ENCODE measurements around the gene OTOS.
A peak's percentile ranks its signal among the peaks of the same experiment; 100 is the strongest.

Gene OTOS

GRCh38 chr2:240149943-240150784 is 9.7 kb upstream of the OTOS start:
- DNase-seq: no peak

DNA sequence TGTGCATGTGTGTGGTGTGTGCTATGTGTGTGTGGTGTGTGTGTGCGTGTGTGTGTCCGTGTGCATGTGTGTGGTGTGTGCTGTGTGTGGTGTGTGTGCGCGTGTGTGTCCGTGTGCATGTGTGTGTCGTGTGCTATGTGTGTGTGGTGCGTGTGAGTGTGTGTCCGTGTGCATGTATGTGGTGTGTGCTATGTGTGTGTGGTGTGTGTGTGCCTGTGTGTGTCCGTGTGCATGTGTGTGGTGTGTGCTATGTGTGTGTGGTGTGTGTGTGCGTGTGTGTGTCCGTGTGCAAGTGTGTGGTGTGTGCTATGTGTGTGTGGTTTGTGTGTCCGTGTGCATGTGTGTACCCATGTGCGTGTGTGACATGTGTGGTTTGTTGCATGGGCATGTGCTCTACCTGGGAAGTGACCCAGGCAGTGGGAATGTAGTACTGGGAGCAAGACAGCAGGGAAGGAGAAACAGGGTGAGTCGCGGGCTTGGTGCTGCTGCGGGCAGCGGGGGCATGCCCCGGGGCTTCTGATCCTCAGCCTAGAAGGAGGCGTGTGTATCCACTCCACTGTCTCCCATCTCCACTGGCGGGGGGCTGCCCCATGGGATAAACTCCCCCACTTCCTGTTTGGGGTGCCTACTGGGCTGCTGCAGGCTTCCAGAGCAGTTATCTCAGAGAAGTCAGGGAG is 7.6 kb upstream of the OTOS start:
- DNase-seq: no peak

GRCh38 chr2:240147382-240147781 is 6.9 kb upstream of the OTOS start:
- DNase-seq: no peak

DNA sequence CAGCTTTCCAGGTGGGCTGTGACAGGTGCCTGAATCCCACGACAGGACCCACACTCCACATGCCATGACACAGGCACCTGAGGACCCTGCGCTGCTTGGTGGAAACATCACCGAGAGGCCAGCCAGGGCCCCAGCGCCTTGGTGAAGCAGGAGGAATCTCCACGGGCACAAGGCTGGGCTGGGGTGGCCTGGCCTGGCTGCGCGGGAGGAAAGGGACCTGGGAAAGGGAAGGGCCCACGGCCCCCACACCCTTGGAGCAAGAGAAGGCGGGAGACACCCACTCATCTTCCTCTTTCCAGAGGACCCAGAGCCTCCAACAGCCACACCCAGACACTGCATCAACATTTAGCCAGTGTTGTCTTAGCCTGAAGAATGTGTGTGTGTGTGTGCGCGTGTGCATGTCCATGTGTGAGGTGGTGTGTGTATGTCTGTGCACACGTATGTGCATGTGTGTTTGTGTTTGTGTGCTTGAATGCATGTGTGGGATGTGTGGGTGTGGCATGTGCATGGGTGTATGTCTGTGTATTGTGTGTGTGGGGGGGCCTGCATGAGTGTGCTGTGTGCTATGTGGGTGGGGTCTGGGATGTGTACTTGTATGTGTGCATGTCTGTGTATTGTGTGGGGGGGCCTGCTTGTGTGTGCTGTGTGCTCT is 6.3 kb upstream of the OTOS start:
- DNase-seq: no peak

DNA sequence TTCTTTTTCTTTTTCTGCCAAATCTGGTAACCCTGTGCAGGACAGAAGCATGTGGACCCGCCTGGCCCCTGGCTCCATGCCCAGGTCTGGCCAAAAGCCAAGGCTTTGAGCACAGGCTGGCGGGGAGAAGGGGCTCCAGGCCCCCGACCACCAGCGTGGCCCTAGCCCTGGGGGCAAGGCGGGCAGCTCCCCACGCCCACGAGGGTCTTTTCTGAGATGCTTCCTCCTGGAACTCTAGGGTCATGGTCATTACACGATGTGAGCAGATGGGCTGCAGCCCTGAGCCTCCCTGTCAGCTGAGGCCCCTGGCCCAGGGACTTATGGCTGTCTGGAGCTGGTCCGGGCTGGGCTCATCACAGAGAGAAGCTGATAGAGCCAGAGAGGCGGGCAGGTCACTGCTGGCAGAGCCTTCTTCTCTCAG is 5.7 kb upstream of the OTOS start:
- DNase-seq: no peak

DNA sequence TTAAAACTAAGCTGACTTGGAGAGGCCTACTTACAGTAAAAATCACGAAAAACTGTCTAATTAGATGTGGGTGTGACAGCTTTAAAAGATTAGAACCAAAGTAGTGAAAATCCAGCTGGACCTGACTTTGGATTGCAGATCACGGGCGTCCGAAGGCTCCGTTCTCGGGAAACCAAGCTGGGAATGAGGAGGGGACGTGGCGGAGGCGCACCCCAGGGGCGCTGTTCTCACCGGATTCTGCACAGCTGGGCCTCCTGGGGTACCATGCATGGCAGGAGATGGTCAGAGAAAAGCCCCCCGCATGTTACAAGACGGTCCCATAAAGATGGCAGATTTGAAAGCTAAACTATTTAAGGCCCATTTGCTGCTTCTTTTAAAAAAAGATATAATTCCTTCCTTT is 5.0 kb upstream of the OTOS start:
- DNase-seq: no peak

DNA sequence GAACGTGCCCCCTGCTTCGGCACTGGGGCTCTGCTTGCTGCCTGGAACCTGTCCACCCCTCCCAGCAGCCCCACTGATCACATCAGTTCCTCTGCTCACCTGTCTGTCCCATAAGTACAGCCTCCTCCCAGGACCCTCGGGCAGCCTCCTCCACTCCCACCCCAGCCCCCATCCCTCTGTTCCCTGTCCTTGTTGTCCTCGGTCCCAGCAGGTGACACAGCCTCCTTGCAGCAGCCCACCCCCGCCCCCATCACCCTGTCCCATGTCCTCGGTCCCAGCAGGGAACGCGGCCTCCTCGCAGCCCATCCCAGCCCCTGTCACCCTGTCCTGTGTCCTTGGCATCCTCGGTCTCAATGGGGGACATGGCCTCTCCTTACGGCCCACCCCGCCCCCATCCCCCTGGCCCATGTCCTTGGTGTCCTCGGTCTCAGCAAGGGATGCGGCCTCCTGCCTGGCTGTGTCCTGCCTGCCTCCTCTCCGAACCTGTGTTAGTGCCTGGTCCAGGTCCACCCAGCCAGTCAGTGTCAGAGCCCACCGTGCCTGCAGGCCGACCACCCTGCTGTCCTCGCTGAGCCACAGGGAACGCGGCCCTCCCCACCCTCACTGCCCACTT is 4.3 kb upstream of the OTOS start:
- DNase-seq: no peak

DNA sequence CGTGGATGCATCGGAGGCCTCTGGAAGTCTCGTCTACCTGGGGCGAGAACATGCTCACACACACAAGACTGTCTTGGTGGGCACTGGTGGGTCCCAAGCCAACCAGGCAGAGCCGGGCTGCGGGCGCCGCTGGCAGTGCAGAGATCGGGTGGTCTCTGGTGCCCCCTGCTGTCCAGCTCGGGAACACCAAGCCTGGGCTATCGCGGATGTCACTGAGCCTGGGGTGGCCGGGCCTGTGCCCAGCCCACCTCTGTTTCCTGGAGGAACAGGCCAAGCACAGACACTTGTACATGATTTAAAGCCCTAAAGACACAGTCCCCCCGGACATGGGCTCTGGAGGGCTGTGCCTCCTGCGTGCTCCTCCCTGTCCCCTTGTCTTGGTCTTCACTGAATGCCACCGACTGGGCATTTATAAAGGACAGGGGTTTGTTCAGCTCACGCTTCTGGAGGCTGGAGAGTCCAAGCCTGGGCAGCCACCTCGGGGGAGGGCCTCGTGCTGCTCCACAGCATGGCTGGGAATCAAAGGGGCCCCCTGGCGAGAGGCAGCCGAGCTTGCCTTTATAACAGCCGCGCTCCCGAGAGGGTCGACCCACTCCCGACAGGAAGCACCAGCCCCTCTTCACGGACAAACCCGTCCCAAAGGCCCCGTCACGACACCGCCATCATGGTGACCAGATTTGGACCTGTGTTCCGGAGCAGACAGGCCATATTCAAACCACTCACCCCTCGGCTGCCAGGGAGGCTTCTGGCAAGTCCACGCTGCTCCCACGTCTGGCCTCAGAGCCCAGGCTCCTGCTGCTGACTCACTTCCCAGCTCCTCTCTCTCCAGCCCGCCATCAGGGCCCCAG is 3.6 kb upstream of the OTOS start:
- DNase-seq: peak; percentile 83

DNA sequence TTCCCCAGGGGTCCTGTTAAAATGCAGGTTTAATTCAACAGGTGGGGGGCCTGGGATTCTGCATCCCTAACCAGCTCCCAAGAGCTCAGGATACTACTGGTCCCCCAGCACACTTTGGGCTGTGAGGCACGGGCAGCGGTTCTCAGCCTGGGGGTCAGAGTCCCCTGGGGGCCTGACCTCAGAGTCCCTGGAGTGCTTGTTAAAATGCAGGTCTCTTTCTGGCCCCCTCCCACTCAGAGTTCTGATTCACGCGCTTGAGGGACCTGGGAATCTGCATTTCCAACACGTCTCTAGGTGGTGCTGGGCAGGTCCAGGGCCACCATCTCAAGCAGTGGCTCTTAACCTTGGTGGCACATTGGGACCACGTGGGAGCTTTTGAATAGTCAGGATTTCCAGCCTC is 2.8 kb upstream of the OTOS start:
- DNase-seq: no peak

DNA sequence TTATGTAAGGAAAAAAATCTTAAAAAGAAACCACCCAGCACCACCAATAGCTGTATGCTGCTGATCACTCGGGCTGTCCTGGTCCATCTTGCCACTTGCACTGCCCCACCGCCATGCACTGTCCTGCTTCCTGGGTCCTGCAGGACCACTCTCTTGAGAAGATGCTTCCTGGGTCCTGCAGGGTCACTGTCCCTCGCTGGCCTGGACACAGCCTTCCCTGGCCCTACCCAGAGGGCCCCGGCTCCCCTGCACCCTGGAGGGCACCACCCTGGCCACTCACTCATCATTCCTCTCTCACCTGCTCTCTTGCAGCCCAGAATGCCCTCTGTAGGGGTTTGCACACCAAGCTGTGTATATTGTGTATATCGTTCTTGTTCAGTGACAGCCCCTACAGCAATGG is 2.4 kb upstream of the OTOS start:
- DNase-seq: no peak

DNA sequence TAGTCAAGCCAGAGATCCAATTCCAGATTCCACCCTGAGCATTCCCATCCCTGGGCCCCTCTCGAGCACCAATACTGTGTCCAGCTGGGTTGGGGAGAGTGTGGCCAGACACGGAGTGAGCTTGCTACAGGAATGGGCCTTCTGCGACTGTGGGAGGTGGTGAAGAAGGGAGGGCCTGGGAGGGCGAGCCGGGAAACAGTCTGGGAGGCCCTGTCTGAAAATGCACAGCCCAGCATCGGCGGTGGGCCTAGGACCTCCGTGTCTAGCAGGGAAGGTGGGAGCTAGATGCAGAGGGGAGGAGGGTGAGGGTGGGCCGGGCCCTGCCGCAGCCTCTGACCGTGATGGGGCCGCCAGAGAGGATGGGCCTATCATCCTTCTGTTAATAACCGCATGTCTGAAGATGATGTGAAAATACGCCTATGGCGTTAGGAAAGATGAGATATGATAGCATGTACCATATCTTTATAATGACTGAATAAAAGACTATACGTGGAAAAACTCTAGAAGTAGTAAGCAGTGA is 1.9 kb upstream of the OTOS start:
- no peak for DNase-seq

DNA sequence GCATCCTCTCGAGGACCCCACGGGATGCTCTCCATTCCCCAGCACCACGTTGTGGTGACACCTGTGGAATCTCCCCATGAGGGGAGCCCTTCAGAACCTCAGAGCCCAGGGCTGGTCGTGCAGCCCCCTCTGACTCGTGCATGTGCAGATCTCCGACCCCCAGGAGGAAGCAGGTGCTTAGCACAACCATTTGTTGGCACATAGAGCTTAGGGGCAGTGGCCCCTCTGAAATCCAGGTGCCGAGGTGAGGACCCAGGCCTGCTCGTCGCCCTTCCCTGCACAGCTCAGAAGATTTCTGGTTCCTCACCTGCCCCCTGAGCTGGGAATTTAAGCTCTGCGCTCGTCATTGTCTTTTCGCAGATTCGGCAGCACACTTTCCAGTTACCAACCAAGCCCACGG is 1.3 kb upstream of the OTOS start:
- no peak for DNase-seq

- no peak for DNase-seq
Measured at GRCh38 chr2:240140920-240141319, 462 bp upstream of the OTOS start.

GRCh38 chr2:240139666-240140393 is 628 bp downstream of the OTOS start:
- DNase-seq: no peak

DNA sequence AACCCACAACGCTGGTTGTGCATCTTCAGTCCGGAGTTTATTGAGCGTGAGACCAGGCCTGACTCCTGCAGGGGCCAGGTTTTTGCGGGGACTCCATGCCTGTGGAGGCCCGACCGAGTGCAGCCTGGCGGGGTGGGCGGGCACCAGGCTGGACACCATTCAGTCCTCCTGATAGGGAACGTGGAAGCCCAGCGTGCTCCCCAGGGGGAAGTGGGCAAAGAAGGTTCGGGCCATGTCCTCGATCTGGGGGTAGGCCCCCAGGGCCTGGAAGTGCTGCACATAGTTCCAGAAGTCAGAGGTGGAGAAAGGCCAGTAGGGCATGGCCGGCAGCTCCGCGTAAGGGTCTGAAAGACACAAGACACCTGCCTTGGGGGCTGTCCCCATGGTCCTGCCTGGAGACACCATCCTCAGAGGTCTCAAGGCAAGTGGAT is 1.4 kb downstream of the OTOS start:
- no peak for DNase-seq

- DNase-seq: no peak
Measured at GRCh38 chr2:240138254-240138984, 2.0 kb downstream of the OTOS start.

GRCh38 chr2:240137596-240138253 is 2.7 kb downstream of the OTOS start:
- no peak for DNase-seq

DNA sequence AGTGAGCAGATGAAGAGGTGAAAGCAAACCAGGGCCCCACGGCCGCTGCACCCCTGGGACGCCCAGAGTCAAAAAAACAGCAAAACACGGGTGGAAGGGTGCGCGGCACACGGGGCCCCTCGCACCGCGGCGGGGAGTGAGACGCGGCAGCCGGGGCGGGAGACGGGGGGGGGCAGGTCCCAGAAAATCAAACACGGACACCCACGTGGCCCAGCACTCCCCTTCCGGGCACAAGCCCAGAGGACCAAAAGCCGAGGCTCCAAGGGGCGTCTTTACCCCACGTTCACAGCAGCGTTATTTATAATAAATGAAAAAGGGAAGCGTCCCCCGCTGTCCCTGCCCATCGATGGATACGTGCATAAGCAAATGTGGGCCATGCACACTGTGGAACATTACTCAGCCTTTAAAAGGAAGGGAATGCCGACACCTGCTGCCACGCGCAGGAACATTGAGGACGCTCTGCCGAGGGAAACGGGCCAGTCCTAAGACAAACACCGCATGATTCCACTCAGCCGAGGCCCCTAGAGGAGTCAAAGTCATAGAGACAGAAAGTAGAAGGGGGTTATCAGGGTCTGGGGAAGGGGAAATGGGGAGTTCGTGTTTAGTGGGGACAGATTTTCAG is 3.7 kb downstream of the OTOS start:
- no peak for DNase-seq

DNA sequence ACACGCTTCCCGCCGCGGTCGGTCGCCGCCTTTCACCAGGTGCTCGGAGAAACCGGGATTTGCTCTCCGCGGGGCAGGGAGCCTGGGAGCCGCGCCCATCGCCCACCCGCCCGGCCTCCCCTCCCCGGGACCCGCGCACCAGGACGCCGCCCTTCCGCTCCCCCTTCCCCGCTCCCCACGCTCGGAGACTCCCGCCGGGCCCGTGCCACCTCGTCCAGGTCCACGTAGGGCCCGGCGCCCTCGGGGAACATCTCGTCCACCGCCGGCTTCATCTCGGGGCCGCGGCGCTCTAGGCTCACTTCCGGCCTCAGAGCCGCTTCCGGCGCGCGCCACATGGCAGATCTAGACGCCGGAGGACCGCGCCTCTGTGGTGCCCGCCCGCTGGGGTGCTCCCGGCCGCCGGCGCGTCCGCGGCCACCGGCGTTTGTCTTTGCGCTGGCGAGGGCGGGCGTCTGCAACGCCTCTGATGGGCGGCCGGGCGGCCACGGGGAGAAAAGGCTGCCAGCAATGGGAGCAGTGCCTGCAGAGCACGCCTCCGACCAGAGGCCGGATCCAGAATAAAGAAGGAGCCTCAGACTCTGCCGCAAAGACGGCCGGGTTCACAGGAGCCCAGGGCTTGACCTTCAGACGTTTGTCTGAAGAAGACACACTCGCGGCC is 4.3 kb downstream of the OTOS start, which contains the start of gene COPS9:
Gene COPS9, minus strand, starts transcription at position 293 of the 658 bp plus-strand sequence. Its CDS starts 21 bp downstream, at position 272.
- peak; percentile 86 for DNase-seq

Measured in activated gamma-delta T cell treated with Interleukin-2 at 50 U/mL for 16 hours (primary cell).